MM.1S (cell line): ENCODE data around the gene CD74.

Experiments used
- DNase-seq: peaks from one replicate; pipeline ENCODE4 v3.0.0-alpha.2; 2015
- H2AFZ ChIP-seq: fragments of 300-600 bp; sonication (generic); 2 replicates; pipeline ENCODE4 v1.6.0; 2016; ENCODE audit warnings: antibody characterized with exemption, low read length
- H3F3A ChIP-seq: fragments of 300-600 bp; sonication (generic); 2 replicates; pipeline ENCODE4 v1.6.1; 2016; ENCODE audit warnings: mild to moderate bottlenecking, antibody characterized with exemption, low read length, moderate library complexity, mixed read lengths; ENCODE audit not compliant: insufficient read depth
- H3K27ac ChIP-seq: fragments of 300-600 bp; sonication (generic); 2 replicates; pipeline ENCODE4 v1.5.1; 2016; ENCODE audit warnings: mild to moderate bottlenecking, low read length
- H3K27me3 ChIP-seq: fragments of 300-600 bp; sonication (generic); replicated peaks from 2 replicates; pipeline ENCODE4 v1.6.0; 2016; ENCODE audit warnings: low read length; ENCODE audit not compliant: insufficient read depth
- H3K36me3 ChIP-seq: fragments of 300-600 bp; sonication (generic); replicated peaks from 2 replicates; pipeline ENCODE4 v1.6.1; 2016; ENCODE audit warnings: mild to moderate bottlenecking, low read length, mixed read lengths; ENCODE audit not compliant: insufficient read depth
- H3K4me1 ChIP-seq: fragments of 300-600 bp; sonication (generic); 2 replicates; pipeline ENCODE4 v1.6.1; 2016; ENCODE audit warnings: low read length, mixed read lengths
- H3K4me2 ChIP-seq: fragments of 300-600 bp; sonication (generic); 2 replicates; pipeline ENCODE4 v1.6.0; 2016; ENCODE audit warnings: low read depth, low read length
- H3K4me3 ChIP-seq: fragments of 300-600 bp; sonication (generic); 2 replicates; pipeline ENCODE4 v1.5.1; 2016; ENCODE audit warnings: low read length, mixed read lengths
- H3K79me2 ChIP-seq: fragments of 300-600 bp; sonication (generic); 2 replicates; pipeline ENCODE4 v1.6.1; 2016; ENCODE audit warnings: mixed run types, low read length, mixed read lengths
- H3K9ac ChIP-seq: fragments of 300-600 bp; sonication (generic); 2 replicates; pipeline ENCODE4 v1.6.1; 2016; ENCODE audit warnings: low read length, mixed read lengths
- H3K9me2 ChIP-seq: fragments of 300-600 bp; sonication (generic); replicated peaks from 2 replicates; pipeline ENCODE4 v1.6.1; 2016; ENCODE audit warnings: mild to moderate bottlenecking, low read length, mixed read lengths; ENCODE audit not compliant: insufficient read depth
- H3K9me3 ChIP-seq: fragments of 300-600 bp; sonication (generic); replicated peaks from 2 replicates; pipeline ENCODE4 v1.6.1; 2016; ENCODE audit warnings: mild to moderate bottlenecking, low read length, mixed read lengths; ENCODE audit not compliant: insufficient read depth
- H4K20me1 ChIP-seq: fragments of 300-600 bp; sonication (generic); 2 replicates; pipeline ENCODE4 v1.6.1; 2016; ENCODE audit warnings: mild to moderate bottlenecking, low read length, moderate library complexity, mixed read lengths; ENCODE audit not compliant: insufficient read depth
- CTCF ChIP-seq: fragments of 300-600 bp; sonication (generic); IDR thresholded peaks from 2 replicates; pipeline ENCODE4 v1.5.1; 2016; ENCODE audit warnings: antibody characterized with exemption, low read length, mixed read lengths
- EZH2 ChIP-seq: fragments of 300-600 bp; sonication (generic); optimal IDR thresholded peaks from 2 replicates; pipeline ENCODE3; 2017; ENCODE audit warnings: low read depth, mild to moderate bottlenecking, antibody characterized with exemption, low read length, mixed read lengths
- EZH2phosphoT487 ChIP-seq: fragments of 300-600 bp; sonication (generic); IDR thresholded peaks from 2 replicates; pipeline ENCODE4 v1.6.1; 2018; ENCODE audit warnings: antibody characterized with exemption, low read length

The CD74 gene

GRCh38 chr5:150394912-150395687 is 17.6 kb downstream of the CD74 start:
- H4K20me1 ChIP-seq, result no peaks in the 10 kb centered on the region; the same call in 1 of the 2 replicates
- H3K27me3 ChIP-seq, result no peaks in the 10 kb centered on the region
- no peak overlapping the region for H3K27ac ChIP-seq
- H3K36me3 ChIP-seq, result 0 out of 2 replicates have a peak, but pooled peaks cover 3% of the 10 kb centered on the region
- H3K9ac ChIP-seq, result no peak overlapping the region
- no peak overlapping the region for H3K4me2 ChIP-seq
- no peak overlapping the region for H2AFZ ChIP-seq
- H3K79me2 ChIP-seq, result no peaks in the 10 kb centered on the region
- no peaks in the 10 kb centered on the region for H3K9me2 ChIP-seq
- no peak overlapping the region for H3K4me3 ChIP-seq
- TF ChIP-seq EZH2 (no peak), CTCF (no peak), EZH2phosphoT487 (no peak)
- peaks cover 16% of the 10 kb centered on the region for H3F3A ChIP-seq
- H3K4me1 ChIP-seq, result no peaks in the 10 kb centered on the region
- DNase-seq, result no peak
- H3K9me3 ChIP-seq, result no peaks in the 10 kb centered on the region

- H3K9me3 ChIP-seq, result no peaks in the 10 kb centered on the region
- no peaks in the 10 kb centered on the region for H3K79me2 ChIP-seq
- H3K27me3 ChIP-seq, result no peaks in the 10 kb centered on the region
- H3K9me2 ChIP-seq, result no peaks in the 10 kb centered on the region
- no peak overlapping the region for H3K4me2 ChIP-seq
- H3K4me3 ChIP-seq, result no peak overlapping the region
- H3K9ac ChIP-seq, result no peak overlapping the region
- H3K36me3 ChIP-seq, result 0 out of 2 replicates have a peak, but pooled peaks cover 3% of the 10 kb centered on the region
- peaks cover 8% of the 10 kb centered on the region; the same call in 1 of the 2 replicates for H3F3A ChIP-seq
- no peak overlapping the region for H3K27ac ChIP-seq
- no peak for TF ChIP-seq EZH2phosphoT487
- TF ChIP-seq EZH2, result no peak
- TF ChIP-seq CTCF, result no peak
- H4K20me1 ChIP-seq, result no peaks in the 10 kb centered on the region
- no peaks in the 10 kb centered on the region for H3K4me1 ChIP-seq
- DNase-seq, result no peak
- no peak overlapping the region for H2AFZ ChIP-seq
These were observed 18.6 kb downstream of the CD74 start for GRCh38 chr5:150394131-150394530.

- no peak for TF ChIP-seq EZH2phosphoT487
- no peak for TF ChIP-seq CTCF
- TF ChIP-seq EZH2, result no peak
- H3K36me3 ChIP-seq, result peaks cover 3% of the 10 kb centered on the region; the same call in 1 of the 2 replicates
These were observed 19.5 kb downstream of the CD74 start for GRCh38 chr5:150393096-150393645.

More at GRCh38 chr5:150393096-150393645, 19.5 kb downstream of the CD74 start:
- H3K9me3 ChIP-seq, result no peaks in the 10 kb centered on the region
- H4K20me1 ChIP-seq, result no peaks in the 10 kb centered on the region
- H3K27ac ChIP-seq, result no peak overlapping the region
- no peak overlapping the region for H3K9ac ChIP-seq
- H3K4me2 ChIP-seq, result no peak overlapping the region
- no peaks in the 10 kb centered on the region for H3K27me3 ChIP-seq
- H2AFZ ChIP-seq, result no peak overlapping the region
- H3K9me2 ChIP-seq, result no peaks in the 10 kb centered on the region
- no peaks in the 10 kb centered on the region for H3K79me2 ChIP-seq
- peaks cover 2% of the 10 kb centered on the region; the same call in 1 of the 2 replicates for H3F3A ChIP-seq
- no peak overlapping the region for H3K4me3 ChIP-seq
- DNase-seq, result no peak
- no peaks in the 10 kb centered on the region for H3K4me1 ChIP-seq
